CD14-positive monocyte (primary cell): ENCODE data around the gene CTNND2. TPM values are rescaled to one million over a fixed set of nuclear protein-coding genes. Genes with fewer than 3 reads are reported as not detected.

ENCODE experiments used
- DNase-seq, 3 donors: peaks; one replicate each; pipeline ENCODE4 v3.0.0-alpha.2; 2011 to 2022
- H2AFZ ChIP-seq: 2 replicates; pipeline ENCODE4 v1.6.0; 2012; ENCODE audit warnings: mild to moderate bottlenecking, low read depth, low read length, inconsistent platforms; ENCODE audit not compliant: insufficient read depth, poor library complexity, severe bottlenecking
- H3K27ac ChIP-seq, 2 donors: 1 replicate in 1 of 2; 2 replicates in 1 of 2; pipeline ENCODE4 v1.5.1; 2012 to 2013; ENCODE audit warnings: low read length in 2 of 2, control low read depth in 1 of 2, inconsistent platforms in 1 of 2, low read depth in 1 of 2, mild to moderate bottlenecking in 1 of 2
- H3K27me3 ChIP-seq, 2 donors: one replicate each; pipeline versions ENCODE4 v1.6.0 to v1.6.1; 2011 to 2013; ENCODE audit warnings: low read length in 2 of 2; ENCODE audit not compliant: control insufficient read depth in 2 of 2, insufficient read depth in 2 of 2
- H3K36me3 ChIP-seq, 2 donors: replicated peaks in 1 of 2; 1 replicate in 1 of 2; 2 replicates in 1 of 2; pipeline versions ENCODE4 v1.5.1 to v1.6.1; 2012 to 2013; ENCODE audit warnings: low read length in 2 of 2, control low read depth in 1 of 2, inconsistent platforms in 1 of 2, mild to moderate bottlenecking in 1 of 2; ENCODE audit not compliant: insufficient read depth in 2 of 2, control insufficient read depth in 1 of 2
- H3K4me1 ChIP-seq, 2 donors: 1 replicate in 1 of 2; 2 replicates in 1 of 2; pipeline versions ENCODE4 v1.5.1 to v1.6.1; 2012 to 2013; ENCODE audit warnings: low read length in 2 of 2, control low read depth in 1 of 2, inconsistent platforms in 1 of 2, mild to moderate bottlenecking in 1 of 2, moderate library complexity in 1 of 2; ENCODE audit not compliant: insufficient read depth in 2 of 2, control insufficient read depth in 1 of 2
- H3K4me2 ChIP-seq: replicated peaks from 2 replicates; pipeline ENCODE3; 2012; ENCODE audit warnings: low read length, moderate library complexity, mild to moderate bottlenecking; ENCODE audit not compliant: poor library complexity, severe bottlenecking; ENCODE audit errors: extremely low read depth
- H3K4me3 ChIP-seq, 3 experiments: fragments of 200-600 bp in 1 of 3; sonication (generic) in 1 of 3; replicated peaks in 1 of 3; 1 replicate in 2 of 3; 2 replicates in 1 of 3; pipeline ENCODE4 v1.5.1; 2011 to 2013; ENCODE audit warnings: low read length in 3 of 3, mild to moderate bottlenecking in 3 of 3, control low read depth in 2 of 3, low read depth in 2 of 3, inconsistent platforms in 1 of 3, moderate library complexity in 1 of 3
- H3K79me2 ChIP-seq: 2 replicates; pipeline ENCODE4 v1.6.0; 2012; ENCODE audit warnings: mild to moderate bottlenecking, control low read depth, inconsistent platforms, low read length, moderate library complexity; ENCODE audit not compliant: insufficient read depth
- H3K9ac ChIP-seq: 2 replicates; pipeline ENCODE4 v1.6.0; 2017; ENCODE audit warnings: low read length, mild to moderate bottlenecking; ENCODE audit not compliant: insufficient read depth, poor library complexity, severe bottlenecking
- H3K9me3 ChIP-seq, 2 donors: replicated peaks in 1 of 2; 1 replicate in 1 of 2; 2 replicates in 1 of 2; pipeline versions ENCODE4 v1.5.1 to v1.6.1; 2012 to 2013; ENCODE audit warnings: low read length in 2 of 2, control low read depth in 1 of 2; ENCODE audit not compliant: control insufficient read depth in 1 of 2, insufficient read depth in 1 of 2
- H4K20me1 ChIP-seq: 2 replicates; pipeline ENCODE4 v1.6.0; 2012; ENCODE audit warnings: mild to moderate bottlenecking, low read length, control low read depth, moderate library complexity; ENCODE audit not compliant: insufficient read depth
- H3K27ac Mint-ChIP-seq, 7 donors: one replicate each; pipeline ENCODE4 v1.8.0; 2020; ENCODE audit warnings: mild to moderate bottlenecking in 7 of 7, mixed read lengths in 7 of 7, moderate library complexity in 6 of 7, inconsistent platforms in 2 of 7
- H3K27me3 Mint-ChIP-seq, 3 donors: one replicate each; pipeline ENCODE4 v1.8.0; 2021 to 2022; ENCODE audit warnings: low read depth in 3 of 3, mild to moderate bottlenecking in 3 of 3, mixed read lengths in 3 of 3, moderate library complexity in 3 of 3, inconsistent platforms in 1 of 3
- H3K36me3 Mint-ChIP-seq, 2 donors: one replicate each; pipeline ENCODE4 v1.8.0; 2020; ENCODE audit warnings: mixed read lengths in 2 of 2, inconsistent platforms in 1 of 2, mild to moderate bottlenecking in 1 of 2
- H3K4me1 Mint-ChIP-seq: one replicate; pipeline ENCODE4 v1.8.0; 2020; ENCODE audit warnings: mild to moderate bottlenecking, mixed read lengths
- H3K4me3 Mint-ChIP-seq, 2 donors: one replicate each; pipeline ENCODE4 v1.8.0; 2020; ENCODE audit warnings: mild to moderate bottlenecking in 2 of 2, mixed read lengths in 2 of 2, moderate library complexity in 1 of 2
- H3K9me3 Mint-ChIP-seq, 7 donors: one replicate each; pipeline ENCODE4 v1.8.0; 2020 to 2022; ENCODE audit warnings: mixed read lengths in 7 of 7, mild to moderate bottlenecking in 6 of 7, moderate library complexity in 6 of 7, inconsistent platforms in 2 of 7
- CTCF ChIP-seq: fragments of 200-600 bp; IDR thresholded peaks from one replicate; pipeline ENCODE4 v1.8.0; 2022; ENCODE audit warnings: antibody characterized with exemption, mild to moderate bottlenecking
- WGBS: methylation state at CpG from one replicate; pipeline ENCODE4 v1.1.5; 2013; ENCODE audit warnings: missing lambda C conversion rate; ENCODE audit not compliant: insufficient coverage; 5-methylcytosine and 5-hydroxymethylcytosine counted together
- intact Hi-C, 2 donors: fragments of 100-400 bp; cut with micrococcal nuclease; formaldehyde crosslinking; loops; one replicate each; pipeline versions ENCODE4 v1.15.0 to v1.15.1; 2023
- polyA plus RNA-seq, 3 donors: library from polyadenylated mRNA; depleted of rRNA in 1 of 3; unstranded in 2 of 3; stranded (reverse) in 1 of 3; fragments of 300-500 nt in 2 of 3; fragments of >200 nt in 1 of 3; fragmentation: Illumina TruSeq in 2 of 3; gene quantifications; 1 replicate in 2 of 3; 2 replicates in 1 of 3; pipeline ENCODE4 v1.2.3, GENCODE V29; 2012 to 2021

CTNND2 gene
- polyA plus RNA-seq, 3 donors, result not detected

GRCh38 chr5:11045411-11045810, 858.8 kb downstream of the CTNND2 start:
- H4K20me1 ChIP-seq, result no peaks in the 10 kb centered on the region
- no peak for DNase-seq
- H3K36me3 ChIP-seq, result no peaks in the 10 kb centered on the region
- H2AFZ ChIP-seq, result no peak overlapping the region
- no peak for TF ChIP-seq CTCF
- Mint-ChIP-seq H3K36me3 (no peaks in the 10 kb centered on the region), H3K27me3 (peaks cover 0 to 2% (median 2%) of the 10 kb centered on the region in 3 donors), H3K4me1 (no peaks in the 10 kb centered on the region), H3K4me3 (no peak overlapping the region), H3K27ac (no peak overlapping the region), H3K9me3 (peaks cover 0 to 3% (median 0%) of the 10 kb centered on the region in 7 donors)
- no peaks in the 10 kb centered on the region for H3K79me2 ChIP-seq
- H3K27me3 ChIP-seq, result no peaks in the 10 kb centered on the region
- intact Hi-C loops, result no loop called here
- WGBS, result 100% methylated on average over 3 of the region's 3 CpGs
- H3K9ac ChIP-seq, result no peak overlapping the region
- no peak overlapping the region for H3K27ac ChIP-seq
- no peaks in the 10 kb centered on the region for H3K9me3 ChIP-seq
- no peak overlapping the region for H3K4me2 ChIP-seq
- no peak overlapping the region for H3K4me3 ChIP-seq
- H3K4me1 ChIP-seq, result peaks cover 0 to under 1% of the 10 kb centered on the region in 2 donors

- peaks cover 0 to 2% (median 2%) of the 10 kb centered on the region in 3 donors for H3K27me3 Mint-ChIP-seq
- intact Hi-C loops, result no loop called here
- no peak overlapping the region for H3K9ac ChIP-seq
- H2AFZ ChIP-seq, result no peak overlapping the region
- DNase-seq, result no peak
- no peaks in the 10 kb centered on the region for H3K79me2 ChIP-seq
- no peak for TF ChIP-seq CTCF
- no peaks in the 10 kb centered on the region for H4K20me1 ChIP-seq
- H3K4me2 ChIP-seq, result no peak overlapping the region
- H3K9me3 Mint-ChIP-seq, result peaks cover 0 to 3% (median 0%) of the 10 kb centered on the region in 7 donors
- H3K36me3 ChIP-seq, result no peaks in the 10 kb centered on the region
- no peaks in the 10 kb centered on the region for H3K9me3 ChIP-seq
- no peak overlapping the region for H3K4me3 ChIP-seq
- H3K27me3 ChIP-seq, result no peaks in the 10 kb centered on the region
- no peaks in the 10 kb centered on the region for H3K4me1 ChIP-seq
- H3K4me3 Mint-ChIP-seq, result no peak overlapping the region
- no peak overlapping the region for H3K27ac ChIP-seq
- H3K4me1 Mint-ChIP-seq, result no peaks in the 10 kb centered on the region
- H3K36me3 Mint-ChIP-seq, result no peaks in the 10 kb centered on the region
- no peak overlapping the region for H3K27ac Mint-ChIP-seq
Measured at GRCh38 chr5:11044581-11044980, 859.7 kb downstream of the CTNND2 start.
